Central memory CD4-positive, alpha-beta T cell (primary cell): ENCODE results near the gene UROD.

Experiments
- DNase-seq: peaks from one replicate; pipeline ENCODE4 v3.0.0; 2022

Gene UROD

GRCh38 chr1:45009296-45009865 lies 2.7 kb upstream of the UROD start:
- no peak for DNase-seq

GRCh38 chr1:45009956-45010854 lies 1.8 kb upstream of the UROD start:
- DNase-seq: peak; percentile 20

GRCh38 chr1:45010855-45011811 lies 921 bp upstream of the UROD start, which contains the start of gene HECTD3:
Gene HECTD3 (minus strand): TSS chr1:45011324. CDS start chr1:45011257, 67 bp downstream.
- peak; percentile 56 for DNase-seq

- no peak for DNase-seq
Measured at GRCh38 chr1:45012639-45013278, 705 bp downstream of the UROD start.

GRCh38 chr1:45013551-45014209 lies 1.6 kb downstream of the UROD start:
- DNase-seq: no peak

- peak; percentile 77 for DNase-seq
Measured at GRCh38 chr1:45014321-45015028, 2.4 kb downstream of the UROD start.

GRCh38 chr1:45015683-45016082 lies 3.6 kb downstream of the UROD start:
- DNase-seq: no peak

GRCh38 chr1:45016090-45016697 lies 4.1 kb downstream of the UROD start:
- DNase-seq: no peak

- DNase-seq: no peak
Measured at GRCh38 chr1:45016767-45017166, 4.7 kb downstream of the UROD start.

GRCh38 chr1:45018599-45019230 lies 6.7 kb downstream of the UROD start:
- DNase-seq: peak; percentile 42

- no peak for DNase-seq
Measured at GRCh38 chr1:45023663-45024062, 11.6 kb downstream of the UROD start.

- no peak for DNase-seq
Measured at GRCh38 chr1:45026446-45026845, 14.4 kb downstream of the UROD start.

- DNase-seq: no peak
Measured at GRCh38 chr1:45032837-45033236, 20.8 kb downstream of the UROD start.

- no peak for DNase-seq
Measured at GRCh38 chr1:45033356-45033755, 21.3 kb downstream of the UROD start.

GRCh38 chr1:45035631-45036301 lies 23.7 kb downstream of the UROD start:
- no peak for DNase-seq

- DNase-seq: no peak
Measured at GRCh38 chr1:45037456-45037855, 25.4 kb downstream of the UROD start.

GRCh38 chr1:45038240-45038639 lies 26.2 kb downstream of the UROD start:
- DNase-seq: no peak

GRCh38 chr1:45038661-45039364 lies 26.8 kb downstream of the UROD start:
- DNase-seq: no peak

- no peak for DNase-seq
Measured at GRCh38 chr1:45040297-45040696, 28.2 kb downstream of the UROD start.
